ENCODE data around the gene CINP.

The CINP gene

DNA sequence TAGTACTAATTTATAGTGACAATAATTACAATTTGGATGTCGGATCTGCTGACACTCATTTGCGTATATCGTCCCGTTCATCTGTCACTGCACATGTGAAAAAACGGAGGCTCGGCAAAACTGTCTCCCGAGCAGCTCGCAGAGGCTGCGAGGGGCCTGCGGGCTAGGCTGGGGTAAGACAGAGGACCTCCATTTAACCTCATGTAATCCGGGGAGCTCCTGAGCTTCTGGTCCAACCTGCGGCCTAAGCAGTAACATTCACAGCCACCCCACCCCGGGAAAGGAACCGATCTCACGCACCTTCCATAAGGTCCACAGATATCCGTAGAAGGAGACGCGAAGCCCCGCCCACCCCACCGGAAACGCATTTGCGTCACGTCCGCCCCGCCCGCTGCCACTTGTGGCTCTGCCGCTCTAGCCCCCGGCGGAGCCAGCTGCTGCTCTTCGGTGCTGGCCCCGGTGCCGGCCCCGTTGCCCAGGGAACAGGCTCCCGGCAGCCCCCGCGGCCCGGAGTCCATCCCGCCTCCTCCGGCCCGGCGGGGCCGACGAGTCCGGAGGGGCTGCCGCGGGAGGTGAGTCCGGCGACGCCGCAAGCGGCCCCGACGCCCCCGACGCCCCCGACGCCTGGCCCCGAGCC is at the start of gene CINP, which contains the start of gene TECPR2:
Gene CINP (minus strand): TSS at position 346 of the 637 bp plus-strand sequence. CDS start 39 bp downstream, at position 307.
Gene TECPR2 (plus strand): TSS at position 397 of the 637 bp plus-strand sequence. CDS start 13,781 bp downstream, outside the sequence.
- peak; percentile 67 for FAIRE-seq

DNA sequence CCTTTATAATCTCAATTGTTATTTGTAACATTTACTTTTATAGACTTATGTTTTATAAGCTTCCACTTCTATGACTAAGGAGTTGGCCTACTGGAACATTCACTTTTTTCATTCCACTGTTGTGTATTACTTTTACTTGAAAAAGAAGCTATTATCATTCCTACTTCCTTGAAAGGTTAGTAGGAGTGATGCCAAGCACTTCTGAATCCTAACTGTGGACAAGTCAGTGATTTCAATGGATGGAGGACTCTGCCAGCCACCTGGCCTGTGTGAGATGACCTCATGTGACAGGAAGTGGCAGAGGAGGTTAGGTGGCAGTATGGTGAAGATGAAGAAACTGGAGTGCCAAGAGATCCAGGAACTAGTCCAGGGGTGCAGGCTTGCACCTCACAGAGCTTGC is 46.0 kb upstream of the CINP start:
- no peak for FAIRE-seq

DNA sequence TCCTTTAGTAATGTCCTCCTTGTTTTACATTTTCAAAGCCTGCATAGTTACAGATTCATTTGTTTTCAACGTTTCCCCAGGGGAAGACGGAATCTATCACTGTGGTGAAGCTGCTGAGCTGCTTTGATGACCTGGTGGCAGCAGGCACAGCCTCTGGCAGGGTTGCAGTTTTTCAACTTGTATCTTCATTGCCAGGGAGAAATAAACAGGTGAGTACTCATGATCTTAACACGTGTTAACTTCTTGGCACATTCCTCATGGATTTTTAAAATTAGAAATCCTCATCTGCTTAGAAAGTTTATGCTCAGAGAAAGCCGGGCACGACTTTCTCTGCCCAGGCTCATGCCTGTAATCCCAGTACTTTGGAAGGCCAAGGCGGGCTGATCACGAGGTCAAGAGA is 44.6 kb upstream of the CINP start:
- no peak for FAIRE-seq

DNA sequence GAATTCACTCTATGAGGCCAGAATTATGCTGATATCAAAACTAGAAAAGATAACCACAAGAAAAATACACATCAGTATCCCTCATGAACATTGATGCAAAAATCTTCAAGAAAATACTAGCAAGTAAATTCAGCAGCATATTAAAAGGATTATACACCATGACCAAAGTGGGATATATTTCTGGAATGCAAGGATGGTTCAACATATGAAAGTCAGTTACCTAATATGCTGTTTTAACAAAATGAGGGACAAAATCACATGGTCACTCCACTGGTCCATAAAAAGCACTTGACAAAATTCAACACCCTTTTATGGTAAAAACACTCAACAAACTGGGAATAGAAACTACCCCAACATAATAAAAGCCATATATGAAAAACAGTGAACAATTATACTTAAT is 40.3 kb upstream of the CINP start:
- FAIRE-seq: no peak

DNA sequence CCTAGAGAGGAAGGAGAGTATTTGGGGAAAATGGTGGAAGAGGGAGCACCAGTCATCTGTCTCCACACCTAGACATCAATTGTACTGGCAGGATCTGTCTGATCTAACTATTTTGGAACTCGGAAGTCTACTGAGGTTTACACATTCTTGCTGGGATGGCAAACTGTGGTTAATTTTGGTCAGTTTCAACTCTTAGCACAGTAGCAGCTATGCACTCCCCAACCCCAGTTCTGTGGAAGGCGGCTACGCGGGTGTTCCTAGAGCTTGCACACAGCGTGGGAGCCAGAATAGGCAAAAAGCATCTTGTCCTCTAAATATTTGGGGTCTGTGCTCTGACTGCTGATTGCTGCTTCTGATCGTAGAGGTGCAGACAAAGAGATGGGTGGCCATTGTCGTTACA is 33.8 kb upstream of the CINP start:
- no peak for FAIRE-seq

DNA sequence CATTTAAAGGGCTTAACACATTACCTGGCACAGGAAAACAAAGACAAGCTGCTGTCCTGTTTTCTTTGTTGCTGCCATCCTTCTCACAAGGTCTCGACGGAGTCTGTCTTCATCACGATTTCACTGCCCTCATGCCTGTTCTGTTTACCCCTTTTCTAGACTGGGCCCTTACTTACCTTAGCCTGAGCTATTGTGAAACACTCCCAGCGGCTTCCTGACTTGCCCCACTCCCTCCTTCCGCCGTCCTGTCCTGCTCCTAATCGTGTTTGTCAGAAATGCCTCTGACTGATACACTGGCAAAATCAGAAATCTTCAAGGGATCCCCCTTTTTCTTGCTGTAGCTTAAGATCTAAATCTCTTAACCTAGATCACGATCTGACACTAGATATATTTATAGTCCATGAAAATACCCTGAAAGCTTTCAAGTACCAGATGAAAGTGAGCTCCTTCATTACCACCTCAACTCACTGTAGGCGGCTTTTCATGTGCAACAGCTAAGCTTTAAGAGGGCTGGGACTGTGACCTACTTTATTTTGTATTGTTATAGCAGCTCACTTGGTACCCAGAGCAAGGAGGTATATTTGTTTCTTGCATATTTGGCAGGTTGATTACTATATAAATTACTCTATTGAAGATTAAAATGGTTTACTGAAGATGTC is 32.2 kb upstream of the CINP start:
- FAIRE-seq: no peak

DNA sequence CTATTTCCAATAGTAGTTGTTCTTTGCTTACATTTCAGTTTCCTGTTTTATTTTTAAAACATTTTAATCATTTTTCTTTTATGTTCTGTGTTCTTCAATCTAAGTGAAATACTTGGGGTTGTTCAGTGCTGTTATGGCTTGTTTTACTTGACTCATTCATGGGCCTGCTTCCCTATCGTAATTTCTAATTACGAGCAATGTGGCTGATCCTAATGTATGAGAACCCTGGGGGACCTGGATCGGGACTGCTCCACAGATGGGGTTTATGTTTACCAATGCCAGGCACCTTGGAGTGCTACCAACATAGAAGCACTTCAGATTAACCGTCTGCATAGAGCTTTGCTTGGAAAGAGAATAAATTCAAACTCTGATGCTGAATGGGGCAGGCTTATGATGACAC is 29.8 kb upstream of the CINP start:
- FAIRE-seq: no peak

DNA sequence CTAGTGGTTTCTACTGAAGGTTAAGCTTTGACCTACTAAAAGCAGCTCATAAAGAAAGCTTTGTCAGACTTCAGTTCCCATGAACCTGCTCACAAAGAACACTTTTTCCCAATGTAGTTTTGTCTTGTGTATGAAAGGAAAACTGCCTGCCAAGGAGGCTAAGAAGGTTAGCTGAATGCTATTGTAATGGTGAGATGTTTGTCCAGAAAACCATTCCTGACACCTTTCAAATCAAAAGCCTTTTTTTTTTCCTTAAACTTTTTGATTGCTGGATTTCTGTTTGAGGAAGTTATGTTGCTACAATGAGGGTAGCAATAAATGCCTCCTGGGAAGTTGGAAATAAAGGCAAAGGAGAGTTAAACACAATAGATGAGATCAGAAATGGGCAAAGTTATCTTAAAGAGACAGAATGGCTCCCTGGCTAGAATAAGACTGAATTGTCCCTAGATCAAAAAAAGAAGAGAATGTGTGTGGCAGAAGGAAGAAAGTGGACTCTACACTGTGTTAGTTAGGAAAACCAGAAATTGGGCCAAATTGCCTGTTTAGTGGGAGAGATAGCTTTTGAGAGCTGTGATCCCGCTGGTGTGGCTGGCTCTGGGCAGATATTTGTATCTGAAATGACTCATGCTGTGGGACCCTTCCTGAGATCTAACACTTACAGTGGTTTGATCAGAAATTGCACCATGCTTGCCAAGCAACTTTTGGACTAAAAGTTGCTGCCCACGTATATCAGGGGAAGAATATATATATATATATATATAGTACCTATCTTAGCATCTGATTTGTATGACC is 27.6 kb upstream of the CINP start:
- FAIRE-seq: no peak

DNA sequence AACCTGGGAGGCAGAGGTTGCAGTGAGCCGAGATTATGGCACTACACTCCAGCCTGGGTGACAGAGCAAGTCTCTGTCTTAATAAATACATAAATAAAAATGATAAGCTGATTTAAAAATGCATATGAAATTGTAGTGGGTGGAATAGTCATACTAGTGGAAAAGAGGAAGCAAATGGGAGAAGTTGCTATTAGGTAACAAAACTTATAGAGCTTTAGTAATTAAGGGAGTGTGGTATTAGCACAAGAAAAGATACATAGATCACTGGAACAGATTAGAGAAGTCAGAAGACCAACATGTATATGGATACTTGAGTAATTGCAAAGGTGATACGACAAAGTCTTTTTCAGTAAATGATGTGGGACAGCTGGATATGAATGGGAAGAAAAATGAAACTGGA is 26.6 kb upstream of the CINP start:
- no peak for FAIRE-seq

DNA sequence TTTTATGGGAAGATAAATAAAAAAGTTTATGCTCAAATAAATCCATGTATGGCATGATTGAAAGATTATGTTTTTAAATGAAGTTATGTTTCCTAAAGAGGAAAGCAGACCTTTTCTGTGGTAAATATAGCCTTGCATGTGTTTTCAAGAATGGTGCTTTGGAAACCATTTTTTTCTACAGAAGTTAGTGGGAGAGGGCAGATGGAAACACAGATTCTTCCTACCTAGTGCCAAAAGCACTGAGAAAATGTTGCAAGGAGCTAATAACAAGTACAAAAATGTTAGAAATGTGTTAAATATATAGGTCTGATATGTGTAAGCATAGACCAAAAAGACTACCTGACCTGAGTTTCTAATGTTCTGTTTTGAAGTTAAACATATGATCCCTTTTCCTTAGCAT is 24.4 kb upstream of the CINP start:
- FAIRE-seq: no peak

DNA sequence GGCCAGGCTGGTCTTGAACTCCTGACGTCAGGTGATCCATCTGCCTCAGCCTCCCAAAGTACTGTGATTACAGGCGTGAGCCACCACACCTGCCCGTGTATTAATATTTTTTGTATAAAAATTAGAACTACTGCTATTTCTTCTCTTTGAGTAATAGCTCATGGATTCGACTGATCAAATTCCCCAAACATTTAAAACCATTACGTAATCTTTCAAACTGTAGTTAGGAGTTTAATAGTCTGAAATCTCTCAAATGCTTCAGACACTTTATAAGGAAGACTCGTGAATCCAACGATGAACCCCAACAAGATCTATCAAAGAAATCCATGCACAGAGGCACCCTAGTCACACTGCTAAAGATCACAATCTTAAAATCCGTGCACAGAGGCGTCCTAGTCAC is 16.1 kb upstream of the CINP start:
- no peak for FAIRE-seq

DNA sequence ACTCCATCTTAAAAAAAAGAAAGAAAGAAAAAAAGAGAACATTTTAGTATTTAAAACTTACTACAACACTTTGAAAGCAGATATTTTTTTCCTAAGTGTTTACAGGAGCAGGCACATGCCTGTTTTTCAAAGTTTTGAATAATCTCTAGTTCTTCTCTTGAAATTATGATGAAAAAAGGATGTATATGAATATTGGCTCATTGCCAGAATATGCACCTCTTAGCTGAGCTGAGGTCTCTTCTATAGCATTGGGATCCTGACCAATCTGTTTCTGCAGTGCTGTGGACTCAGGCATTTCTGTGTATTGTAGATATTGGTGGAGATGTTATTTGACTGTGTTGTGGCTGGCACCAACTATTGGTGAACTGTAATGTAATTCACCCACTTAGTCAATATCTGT is 15.0 kb upstream of the CINP start:
- FAIRE-seq: no peak

DNA sequence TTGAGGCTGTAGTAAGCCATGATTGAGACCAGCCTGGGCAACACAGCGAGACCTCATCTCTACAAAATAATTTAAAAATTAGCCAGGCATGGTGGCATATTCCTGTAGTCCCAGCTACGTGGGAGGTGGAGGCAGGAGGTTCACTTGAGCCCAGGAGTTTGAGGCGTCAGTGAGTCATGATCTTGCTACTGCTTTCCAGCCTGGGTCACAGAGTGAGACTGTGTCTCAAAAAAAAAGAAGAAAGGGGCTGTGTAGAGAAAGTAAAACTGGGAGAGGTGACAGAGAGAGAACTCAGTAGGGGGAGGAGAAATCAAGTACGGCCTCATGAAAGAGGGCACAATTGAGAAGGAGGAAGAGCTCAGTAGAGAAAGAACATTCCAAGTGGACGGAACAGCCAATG is 12.4 kb upstream of the CINP start:
- FAIRE-seq: no peak

DNA sequence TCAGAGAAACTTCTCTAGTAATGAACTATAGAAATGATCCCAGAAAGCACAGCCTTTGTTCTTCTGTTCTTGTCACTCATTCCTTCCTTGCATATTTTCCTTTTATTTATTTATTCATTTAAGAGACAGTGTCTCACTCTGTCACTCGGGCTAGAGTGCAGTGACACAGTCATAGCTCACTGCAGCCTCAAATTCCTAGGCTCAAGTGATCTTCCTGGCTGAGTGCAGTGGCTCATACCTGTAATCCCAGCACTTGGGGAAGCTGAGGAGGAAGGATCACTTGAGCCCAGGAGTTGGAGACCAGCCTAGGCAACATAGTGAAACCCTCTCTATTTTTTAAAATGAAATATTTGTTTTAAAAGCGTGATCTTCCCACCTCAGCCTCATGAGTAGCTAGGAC is 11.6 kb upstream of the CINP start:
- no peak for FAIRE-seq

DNA sequence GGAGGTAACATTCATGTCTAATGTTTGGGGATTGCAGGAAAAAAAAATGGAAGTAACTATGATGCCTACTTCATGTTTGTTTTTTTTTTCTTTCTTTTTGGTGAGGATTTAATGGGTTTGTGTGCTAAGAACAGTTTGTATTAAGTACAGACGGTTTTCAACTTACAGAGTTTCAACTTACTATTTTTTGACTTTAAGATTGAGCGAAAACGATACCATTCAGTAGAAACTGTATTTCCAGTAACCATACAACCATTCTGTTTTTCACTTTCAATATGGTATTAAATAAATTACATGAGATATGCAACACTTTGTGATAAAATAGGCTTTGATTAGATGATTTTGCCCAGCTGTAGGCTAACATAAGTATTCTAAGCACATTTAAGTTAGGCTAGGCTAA is 10.4 kb upstream of the CINP start:
- no peak for FAIRE-seq

DNA sequence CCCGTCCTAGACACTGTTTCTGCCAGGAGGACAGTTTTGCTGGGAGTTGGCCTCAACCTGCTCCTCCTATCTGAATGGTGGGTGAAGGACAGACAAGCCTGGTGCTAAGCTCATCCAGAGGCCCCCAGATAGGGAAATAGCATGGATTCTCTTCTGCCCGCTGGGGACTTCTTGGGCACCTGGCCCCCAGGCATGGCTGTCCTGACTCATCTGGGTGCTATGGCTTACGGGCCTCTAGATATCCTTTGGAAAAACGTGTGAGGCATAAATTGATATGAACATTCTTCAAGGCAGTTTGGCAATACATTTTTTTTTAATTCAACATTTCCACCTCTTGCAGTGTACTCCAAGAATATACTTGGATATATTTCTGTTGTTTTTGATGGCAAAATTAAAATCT is 8.7 kb upstream of the CINP start:
- FAIRE-seq: no peak

DNA sequence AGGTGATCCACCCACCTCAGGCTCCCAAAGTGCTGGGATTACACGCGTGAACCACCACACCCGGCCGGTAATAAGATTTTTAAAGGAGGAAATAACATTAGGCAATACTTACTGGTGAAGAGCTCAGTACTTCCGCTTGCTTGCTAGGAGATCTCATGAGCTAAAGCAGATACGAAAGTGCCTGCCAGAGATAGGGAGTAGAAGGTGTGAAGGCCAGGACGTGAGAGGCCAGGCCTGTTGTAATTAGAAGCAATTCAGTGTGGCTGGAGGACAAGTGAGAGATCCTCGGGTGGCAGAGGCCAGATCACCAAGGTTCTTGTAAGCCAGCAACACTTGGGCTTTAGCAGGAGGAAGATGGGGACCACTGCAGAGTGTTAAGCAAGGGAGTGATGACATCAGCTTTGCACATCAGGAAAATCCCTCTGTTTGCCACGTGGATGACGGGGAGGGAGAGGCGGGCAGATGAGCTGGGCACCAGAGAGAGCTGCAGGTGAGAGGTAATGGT is 7.7 kb upstream of the CINP start:
- no peak for FAIRE-seq

DNA sequence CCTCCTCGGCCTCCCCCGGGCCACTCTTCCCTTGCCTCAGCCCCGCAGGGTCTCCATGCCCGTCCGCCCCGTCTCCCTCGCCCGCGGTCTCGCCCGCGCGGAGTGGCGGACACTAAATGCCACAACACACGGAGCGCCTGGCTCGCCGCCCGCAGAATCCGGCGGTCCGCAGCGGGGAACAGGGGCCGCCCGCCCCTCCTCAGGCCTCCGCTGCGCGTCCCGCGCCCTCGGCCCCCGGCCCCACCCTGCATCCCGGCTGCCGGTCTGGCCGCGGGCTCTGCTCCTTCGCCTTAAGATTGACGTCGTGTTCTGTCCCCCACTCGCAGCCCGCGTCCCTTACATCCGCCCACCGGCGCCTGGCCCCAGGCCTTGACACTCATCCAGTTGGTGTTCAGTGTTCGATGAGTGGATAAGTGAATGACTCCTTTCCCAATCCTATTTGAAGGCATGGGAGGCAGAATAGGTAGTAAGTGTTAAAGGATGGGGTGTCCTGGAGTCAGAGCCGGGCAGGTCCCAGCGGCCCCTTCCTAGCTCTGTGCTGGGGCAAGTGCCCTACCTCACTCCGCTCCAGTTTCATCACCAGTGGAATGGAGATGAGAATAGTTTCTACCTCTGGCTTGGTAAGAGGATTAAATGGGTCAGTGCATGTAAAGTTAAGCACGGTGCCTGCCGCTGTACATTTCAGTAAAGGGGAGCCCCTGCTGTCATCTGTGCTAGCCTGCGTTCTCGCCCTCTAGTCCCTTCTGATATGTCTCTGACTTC is 673 bp upstream of the CINP start:
- FAIRE-seq: no peak

DNA sequence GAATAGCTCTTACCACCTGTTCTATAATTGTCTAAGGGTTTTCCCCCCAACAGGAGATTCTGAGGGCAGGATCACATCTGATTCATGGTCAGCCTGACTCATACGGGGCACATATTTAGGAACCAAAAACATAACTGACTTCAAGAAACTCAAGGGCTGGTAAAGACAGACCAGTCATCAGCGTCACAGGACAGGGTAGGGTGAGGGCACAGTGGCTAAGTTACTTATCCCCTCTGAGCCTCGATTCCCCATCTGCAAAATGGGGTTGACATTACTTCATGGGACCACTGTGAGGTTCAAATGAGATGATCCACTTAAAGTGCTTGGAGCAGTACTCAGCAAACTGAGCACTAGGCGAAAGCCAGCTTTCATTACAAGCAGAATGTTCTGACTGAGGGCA is 606 bp downstream of the CINP start:
- FAIRE-seq: no peak

DNA sequence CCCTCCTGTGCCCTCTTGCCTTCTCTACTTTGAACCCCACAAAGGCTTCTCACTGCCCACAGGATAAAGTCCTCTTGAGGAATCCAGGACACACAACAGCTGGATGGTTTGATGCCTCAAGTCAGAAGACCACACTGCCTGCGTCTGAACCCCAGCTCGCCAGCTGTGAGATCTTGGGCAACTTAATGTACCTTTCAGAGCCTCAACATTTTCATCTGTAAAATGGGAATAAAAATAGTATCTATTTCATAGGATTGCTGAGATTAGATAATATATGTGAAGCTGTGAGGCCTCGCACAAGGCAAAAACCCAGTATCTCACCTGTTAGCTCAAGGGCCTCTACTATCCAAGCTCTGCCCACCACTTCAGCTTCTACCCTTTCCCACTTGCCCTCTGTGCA is 2.3 kb downstream of the CINP start:
- no peak for FAIRE-seq

DNA sequence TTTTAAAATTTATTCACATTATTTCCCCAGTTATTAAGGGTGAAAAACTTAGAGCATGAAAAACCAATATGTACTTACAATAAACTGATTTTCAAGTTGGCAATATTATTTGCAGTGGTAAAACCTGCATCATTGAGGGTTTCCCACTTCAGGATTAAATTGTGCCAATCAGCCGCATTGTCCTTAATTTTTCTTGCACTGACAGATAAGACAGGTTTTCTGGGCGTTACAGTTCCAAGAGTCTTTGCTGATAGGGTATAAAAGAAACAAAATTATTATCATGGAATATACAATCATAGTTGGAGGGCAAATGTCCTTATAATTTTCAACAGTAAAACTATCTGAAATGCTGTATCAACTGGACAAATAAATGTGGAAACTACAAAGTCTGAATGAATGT is 3.3 kb downstream of the CINP start:
- no peak for FAIRE-seq

DNA sequence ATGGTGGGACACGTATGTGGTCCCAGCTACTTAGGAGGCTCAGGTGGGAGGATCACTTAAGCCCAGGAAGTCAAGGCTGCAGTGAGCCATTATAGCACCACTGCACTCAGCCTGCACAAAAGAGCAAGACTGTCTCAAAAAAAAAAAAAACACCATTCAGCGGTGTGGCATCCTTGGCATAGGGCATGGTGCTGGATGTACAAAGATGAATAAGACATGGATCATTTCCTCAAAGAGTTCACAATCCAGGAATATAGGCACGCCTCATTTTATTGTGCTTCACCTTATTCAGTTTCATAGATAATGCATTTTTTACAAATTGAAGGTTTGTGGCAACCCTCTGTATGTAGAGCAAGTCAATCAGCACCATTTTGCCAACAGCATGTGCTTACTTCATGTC is 6.4 kb downstream of the CINP start:
- no peak for FAIRE-seq

DNA sequence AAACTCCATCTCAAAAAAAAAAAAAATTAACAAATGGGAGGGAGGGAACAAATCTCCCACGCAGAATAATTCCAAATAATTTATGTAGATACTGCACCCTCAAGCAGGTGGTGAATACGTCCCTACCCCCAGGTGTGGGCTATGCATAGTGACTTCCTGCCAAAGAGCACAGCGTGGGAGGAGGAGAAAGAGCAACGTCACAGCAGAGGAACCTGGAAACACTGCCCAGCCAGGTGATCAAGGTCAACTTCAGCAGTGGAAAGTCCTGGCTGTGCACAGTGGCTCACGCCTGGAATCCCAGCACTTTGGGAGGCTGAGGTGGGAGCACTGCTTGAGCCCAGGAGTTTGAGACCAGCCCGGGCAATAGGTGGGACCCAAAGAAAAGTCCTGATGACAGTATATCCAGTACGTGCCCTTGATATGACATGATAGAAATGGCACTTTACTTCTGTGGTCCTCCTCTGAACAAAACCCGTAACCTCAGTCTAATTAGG is 9.5 kb downstream of the CINP start:
- no peak for FAIRE-seq

All from G401.6 (cell line).